Liver (tissue), 9 donors: ENCODE measurements around the gene FAM222A. TPM values are rescaled to one million over a fixed set of nuclear protein-coding genes. Genes with fewer than 3 reads are reported as not detected.

Experiments
- DNase-seq: peaks from one replicate; pipeline ENCODE4 v3.0.0-alpha.2; 2017; ENCODE audit warnings: low spot score
- H3K27ac ChIP-seq, 2 donors: one replicate each; pipeline ENCODE4 v1.7.0; 2013; ENCODE audit warnings: inconsistent platforms in 2 of 2, low read length in 2 of 2, control low read depth in 1 of 2, low read depth in 1 of 2, mild to moderate bottlenecking in 1 of 2
- H3K27me3 ChIP-seq, 4 donors: one replicate each; pipeline versions ENCODE4 v1.6.1 to v1.7.0; 2013; ENCODE audit warnings: low read length in 3 of 4, inconsistent platforms in 1 of 4, mild to moderate bottlenecking in 1 of 4, moderate library complexity in 1 of 4; ENCODE audit not compliant: control insufficient read depth in 4 of 4, insufficient read depth in 4 of 4
- H3K36me3 ChIP-seq, 4 donors: one replicate each; pipeline versions ENCODE4 v1.6.1 to v1.7.0; 2013; ENCODE audit warnings: low read length in 3 of 4, mild to moderate bottlenecking in 3 of 4, low read depth in 1 of 4, moderate library complexity in 1 of 4; ENCODE audit not compliant: control insufficient read depth in 4 of 4, insufficient read depth in 3 of 4
- H3K4me1 ChIP-seq, 4 donors: one replicate each; pipeline versions ENCODE4 v1.6.1 to v1.7.0; 2013; ENCODE audit warnings: low read length in 3 of 4, mild to moderate bottlenecking in 3 of 4, moderate library complexity in 1 of 4; ENCODE audit not compliant: control insufficient read depth in 4 of 4, insufficient read depth in 4 of 4
- H3K4me3 ChIP-seq, 3 donors: one replicate each; pipeline versions ENCODE4 v1.6.1 to v1.7.0; 2013; ENCODE audit warnings: low read length in 3 of 3, control low read depth in 1 of 3, low read depth in 1 of 3, mild to moderate bottlenecking in 1 of 3
- H3K9ac ChIP-seq, 2 donors: one replicate each; pipeline ENCODE4 v1.7.0; 2013; ENCODE audit warnings: low read length in 2 of 2, mild to moderate bottlenecking in 2 of 2, moderate library complexity in 2 of 2, control low read depth in 1 of 2, low read depth in 1 of 2
- H3K9me3 ChIP-seq, 4 donors: one replicate each; pipeline versions ENCODE4 v1.6.1 to v1.7.0; 2013; ENCODE audit warnings: low read length in 3 of 4; ENCODE audit not compliant: control insufficient read depth in 4 of 4
- EGR1 ChIP-seq, 2 donors: IDR thresholded peaks; 2 replicates each; pipeline ENCODE4 v1.6.1; 2016 to 2018; ENCODE audit warnings: antibody characterized with exemption in 2 of 2, low read depth in 2 of 2
- FOXA2 ChIP-seq: IDR thresholded peaks from 2 replicates; pipeline ENCODE4 v1.6.1; 2016; ENCODE audit warnings: antibody characterized with exemption
- GABPA ChIP-seq, 2 donors: IDR thresholded peaks in 1 of 2; conservative IDR thresholded peaks in 1 of 2; 2 replicates each; pipeline ENCODE4 v1.6.1; 2016; ENCODE audit warnings: antibody characterized with exemption in 2 of 2, mild to moderate bottlenecking in 1 of 2, moderate library complexity in 1 of 2
- HNF4A ChIP-seq, 2 donors: conservative IDR thresholded peaks; 2 replicates each; pipeline ENCODE4 v1.6.1; 2016; ENCODE audit warnings: antibody characterized with exemption in 2 of 2, mild to moderate bottlenecking in 2 of 2
- JUND ChIP-seq, 2 donors: IDR thresholded peaks; 2 replicates each; pipeline ENCODE4 v1.6.1; 2016; ENCODE audit warnings: antibody characterized with exemption in 2 of 2
- NR2F2 ChIP-seq: IDR thresholded peaks from 2 replicates; pipeline ENCODE4 v1.6.1; 2016; ENCODE audit warnings: antibody characterized with exemption
- RAD21 ChIP-seq, 2 donors: IDR thresholded peaks; 2 replicates each; pipeline ENCODE4 v1.6.1; 2016; ENCODE audit warnings: antibody characterized with exemption in 2 of 2, mild to moderate bottlenecking in 2 of 2
- RXRA ChIP-seq, 2 donors: IDR thresholded peaks; 2 replicates each; pipeline ENCODE4 v1.6.1; 2017 to 2018; ENCODE audit warnings: antibody characterized with exemption in 2 of 2, mild to moderate bottlenecking in 1 of 2
- TAF1 ChIP-seq: conservative IDR thresholded peaks from 2 replicates; pipeline ENCODE4 v1.6.1; 2016; ENCODE audit warnings: antibody characterized with exemption, mild to moderate bottlenecking
- YY1 ChIP-seq: IDR thresholded peaks from 2 replicates; pipeline ENCODE4 v1.6.1; 2016; ENCODE audit warnings: antibody characterized with exemption, mild to moderate bottlenecking
- WGBS: extraction: QIAGEN DNeasy Blood & Tissue Kit; methylation state at CpG from one replicate; pipeline ENCODE4 v1.1.7; 2013; 5-methylcytosine and 5-hydroxymethylcytosine counted together
- polyA plus RNA-seq, 2 donors: library from polyadenylated mRNA; stranded (reverse) in 1 of 2; unstranded in 1 of 2; fragments of 200-250 nt in 1 of 2; fragments of >200 nt in 1 of 2; fragmentation: Nextera tagmentation in 1 of 2; extraction: Ambion mirVana in 1 of 2; gene quantifications; one replicate each; pipeline versions ENCODE4 v1.2.1 to v1.2.3, GENCODE V29; 2013 to 2015
- total RNA-seq, 2 donors: library from RNA; depleted of rRNA; stranded (reverse); fragments of >200 nt; gene quantifications; one replicate each; pipeline ENCODE4 v1.2.3, GENCODE V29; 2014
- TF ChIP-seq, protein P1 (sequence below): IDR thresholded peaks from 2 replicates; pipeline ENCODE4 v1.6.1; 2016; ENCODE audit warnings: antibody characterized with exemption
- TF ChIP-seq, protein P2 (sequence below): fragments of 150-350 bp; IDR thresholded peaks from 2 replicates; pipeline ENCODE4 v1.5.1; 2017; ENCODE audit warnings: improper control_type of control experiment, low read depth, low read length; ENCODE audit not compliant: missing input control
- TF ChIP-seq, protein P3 (sequence below): IDR thresholded peaks from 2 replicates; pipeline ENCODE4 v1.6.1; 2016; ENCODE audit warnings: antibody characterized with exemption, mild to moderate bottlenecking
- TF ChIP-seq, protein P4 (sequence below): IDR thresholded peaks from 2 replicates; pipeline ENCODE4 v1.6.1; 2016; ENCODE audit warnings: antibody characterized with exemption
- donor health status: healthy.
- donor health status: healthy.
- donor health status: healthy.
- donor health status: healthy.
- donor health status: healthy.

FAM222A gene
- total and polyA plus RNA-seq, 4 donors: 0.97 to 2.2 (median 1.9) TPM

DNA sequence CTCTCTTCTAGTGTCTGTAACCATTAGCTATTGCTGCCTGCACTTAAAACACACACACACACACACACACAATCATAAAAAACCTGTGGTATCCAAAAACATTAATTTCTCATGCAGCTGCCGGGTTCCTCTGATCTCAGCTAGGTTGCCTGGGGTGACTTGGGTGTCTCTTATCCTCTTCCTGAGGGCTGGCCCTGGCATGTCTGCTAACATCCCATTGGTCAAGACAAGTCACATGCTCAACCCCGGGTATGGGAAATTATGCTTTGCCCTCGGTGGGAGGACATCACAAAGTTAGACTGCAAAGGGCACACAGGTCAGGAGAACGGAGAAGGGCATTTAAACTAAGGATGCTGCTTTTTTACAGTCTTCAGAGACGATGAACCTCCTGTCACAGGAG lies 63.9 kb downstream of the FAM222A start:
- H3K27me3 ChIP-seq: no peaks in the 10 kb centered on the region
- H3K4me3 ChIP-seq: no peak overlapping the region
- no peaks in the 10 kb centered on the region for H3K9me3 ChIP-seq
- no peak overlapping the region for H3K9ac ChIP-seq
- TF ChIP-seq NR2F2: no peak
- no peak for TF ChIP-seq EGR1 (IDR thresholded peaks at IDR 0.05; ENCODE audit: low read depth in 2 of 2)
- no peak for TF ChIP-seq GABPA (IDR thresholded peaks at IDR 0.05 in 1 of 2, conservative IDR thresholded peaks at IDR 0.05 in 1 of 2)
- TF ChIP-seq, protein P1, sequence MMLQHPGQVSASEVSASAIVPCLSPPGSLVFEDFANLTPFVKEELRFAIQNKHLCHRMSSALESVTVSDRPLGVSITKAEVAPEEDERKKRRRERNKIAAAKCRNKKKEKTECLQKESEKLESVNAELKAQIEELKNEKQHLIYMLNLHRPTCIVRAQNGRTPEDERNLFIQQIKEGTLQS: no peak
- TF ChIP-seq, protein P2, sequence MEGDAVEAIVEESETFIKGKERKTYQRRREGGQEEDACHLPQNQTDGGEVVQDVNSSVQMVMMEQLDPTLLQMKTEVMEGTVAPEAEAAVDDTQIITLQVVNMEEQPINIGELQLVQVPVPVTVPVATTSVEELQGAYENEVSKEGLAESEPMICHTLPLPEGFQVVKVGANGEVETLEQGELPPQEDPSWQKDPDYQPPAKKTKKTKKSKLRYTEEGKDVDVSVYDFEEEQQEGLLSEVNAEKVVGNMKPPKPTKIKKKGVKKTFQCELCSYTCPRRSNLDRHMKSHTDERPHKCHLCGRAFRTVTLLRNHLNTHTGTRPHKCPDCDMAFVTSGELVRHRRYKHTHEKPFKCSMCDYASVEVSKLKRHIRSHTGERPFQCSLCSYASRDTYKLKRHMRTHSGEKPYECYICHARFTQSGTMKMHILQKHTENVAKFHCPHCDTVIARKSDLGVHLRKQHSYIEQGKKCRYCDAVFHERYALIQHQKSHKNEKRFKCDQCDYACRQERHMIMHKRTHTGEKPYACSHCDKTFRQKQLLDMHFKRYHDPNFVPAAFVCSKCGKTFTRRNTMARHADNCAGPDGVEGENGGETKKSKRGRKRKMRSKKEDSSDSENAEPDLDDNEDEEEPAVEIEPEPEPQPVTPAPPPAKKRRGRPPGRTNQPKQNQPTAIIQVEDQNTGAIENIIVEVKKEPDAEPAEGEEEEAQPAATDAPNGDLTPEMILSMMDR: no peak
- TF ChIP-seq, protein P3, sequence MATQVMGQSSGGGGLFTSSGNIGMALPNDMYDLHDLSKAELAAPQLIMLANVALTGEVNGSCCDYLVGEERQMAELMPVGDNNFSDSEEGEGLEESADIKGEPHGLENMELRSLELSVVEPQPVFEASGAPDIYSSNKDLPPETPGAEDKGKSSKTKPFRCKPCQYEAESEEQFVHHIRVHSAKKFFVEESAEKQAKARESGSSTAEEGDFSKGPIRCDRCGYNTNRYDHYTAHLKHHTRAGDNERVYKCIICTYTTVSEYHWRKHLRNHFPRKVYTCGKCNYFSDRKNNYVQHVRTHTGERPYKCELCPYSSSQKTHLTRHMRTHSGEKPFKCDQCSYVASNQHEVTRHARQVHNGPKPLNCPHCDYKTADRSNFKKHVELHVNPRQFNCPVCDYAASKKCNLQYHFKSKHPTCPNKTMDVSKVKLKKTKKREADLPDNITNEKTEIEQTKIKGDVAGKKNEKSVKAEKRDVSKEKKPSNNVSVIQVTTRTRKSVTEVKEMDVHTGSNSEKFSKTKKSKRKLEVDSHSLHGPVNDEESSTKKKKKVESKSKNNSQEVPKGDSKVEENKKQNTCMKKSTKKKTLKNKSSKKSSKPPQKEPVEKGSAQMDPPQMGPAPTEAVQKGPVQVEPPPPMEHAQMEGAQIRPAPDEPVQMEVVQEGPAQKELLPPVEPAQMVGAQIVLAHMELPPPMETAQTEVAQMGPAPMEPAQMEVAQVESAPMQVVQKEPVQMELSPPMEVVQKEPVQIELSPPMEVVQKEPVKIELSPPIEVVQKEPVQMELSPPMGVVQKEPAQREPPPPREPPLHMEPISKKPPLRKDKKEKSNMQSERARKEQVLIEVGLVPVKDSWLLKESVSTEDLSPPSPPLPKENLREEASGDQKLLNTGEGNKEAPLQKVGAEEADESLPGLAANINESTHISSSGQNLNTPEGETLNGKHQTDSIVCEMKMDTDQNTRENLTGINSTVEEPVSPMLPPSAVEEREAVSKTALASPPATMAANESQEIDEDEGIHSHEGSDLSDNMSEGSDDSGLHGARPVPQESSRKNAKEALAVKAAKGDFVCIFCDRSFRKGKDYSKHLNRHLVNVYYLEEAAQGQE: no peak
- no peak for TF ChIP-seq RAD21 (IDR thresholded peaks at IDR 0.05)
- no peak for TF ChIP-seq HNF4A (conservative IDR thresholded peaks at IDR 0.05)
- TF ChIP-seq, protein P4, sequence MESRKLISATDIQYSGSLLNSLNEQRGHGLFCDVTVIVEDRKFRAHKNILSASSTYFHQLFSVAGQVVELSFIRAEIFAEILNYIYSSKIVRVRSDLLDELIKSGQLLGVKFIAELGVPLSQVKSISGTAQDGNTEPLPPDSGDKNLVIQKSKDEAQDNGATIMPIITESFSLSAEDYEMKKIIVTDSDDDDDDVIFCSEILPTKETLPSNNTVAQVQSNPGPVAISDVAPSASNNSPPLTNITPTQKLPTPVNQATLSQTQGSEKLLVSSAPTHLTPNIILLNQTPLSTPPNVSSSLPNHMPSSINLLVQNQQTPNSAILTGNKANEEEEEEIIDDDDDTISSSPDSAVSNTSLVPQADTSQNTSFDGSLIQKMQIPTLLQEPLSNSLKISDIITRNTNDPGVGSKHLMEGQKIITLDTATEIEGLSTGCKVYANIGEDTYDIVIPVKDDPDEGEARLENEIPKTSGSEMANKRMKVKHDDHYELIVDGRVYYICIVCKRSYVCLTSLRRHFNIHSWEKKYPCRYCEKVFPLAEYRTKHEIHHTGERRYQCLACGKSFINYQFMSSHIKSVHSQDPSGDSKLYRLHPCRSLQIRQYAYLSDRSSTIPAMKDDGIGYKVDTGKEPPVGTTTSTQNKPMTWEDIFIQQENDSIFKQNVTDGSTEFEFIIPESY: no peak
- TF ChIP-seq YY1: no peak
- TF ChIP-seq RXRA (IDR thresholded peaks at IDR 0.05): no peak
- no peak for TF ChIP-seq TAF1
- TF ChIP-seq JUND (IDR thresholded peaks at IDR 0.05): no peak
- DNase-seq: no peak
- no peak overlapping the region for H3K27ac ChIP-seq
- peaks cover 0 to 16% (median 12%) of the 10 kb centered on the region in 4 donors for H3K4me1 ChIP-seq
- no peaks in the 10 kb centered on the region for H3K36me3 ChIP-seq
- 33% methylated on average over 5 of the region's 5 CpGs for WGBS

DNA sequence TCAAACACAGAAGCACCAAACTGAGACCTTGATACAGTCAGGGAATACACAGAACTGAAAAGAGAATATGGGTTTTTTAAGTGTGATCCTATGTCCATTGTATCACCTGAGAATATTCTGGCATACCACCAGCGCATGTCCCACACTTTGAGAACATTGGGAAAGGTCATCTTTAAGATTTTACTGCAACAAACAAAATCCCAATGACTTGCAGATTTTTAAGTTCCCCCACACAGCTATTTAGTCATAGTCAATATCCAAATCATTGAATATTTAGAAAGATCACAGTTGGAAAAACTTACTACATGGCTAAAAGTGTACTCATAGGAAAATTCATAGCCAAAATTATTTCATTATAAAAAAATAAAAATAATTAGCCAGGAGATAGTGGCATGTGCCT lies 65.1 kb downstream of the FAM222A start:
- Histone ChIP-seq H3K9me3 (no peaks in the 10 kb centered on the region), H3K27me3 (no peaks in the 10 kb centered on the region), H3K36me3 (peaks cover 0 to 4% (median under 1%) of the 10 kb centered on the region in 4 donors), H3K9ac (no peak overlapping the region), H3K4me3 (no peak overlapping the region), H3K27ac (no peak overlapping the region), H3K4me1 (peaks cover 0 to 6% (median 1%) of the 10 kb centered on the region in 4 donors)
- 91% methylated on average over 1 of the region's 1 CpG for WGBS
- no peak for DNase-seq
- TF ChIP-seq, protein P2: no peak
- TF ChIP-seq, protein P3: no peak
- TF ChIP-seq HNF4A (conservative IDR thresholded peaks at IDR 0.05) (no peak), FOXA2 (no peak), EGR1 (IDR thresholded peaks at IDR 0.05; ENCODE audit: low read depth in 2 of 2) (no peak), RXRA (IDR thresholded peaks at IDR 0.05) (no peak), NR2F2 (no peak), GABPA (IDR thresholded peaks at IDR 0.05 in 1 of 2, conservative IDR thresholded peaks at IDR 0.05 in 1 of 2) (no peak), YY1 (no peak), TAF1 (no peak), RAD21 (IDR thresholded peaks at IDR 0.05) (no peak), JUND (IDR thresholded peaks at IDR 0.05) (no peak)
